Activated CD4-positive, alpha-beta T cell treated with anti-CD3 and anti-CD28 coated beads, Interleukin-2, amount 50 U/mL, for 16 hours (primary cell): ENCODE data around the gene ACE.
"Not testable (repeated sequence)": the region's sequence is repeated elsewhere in the genome, so short reads cannot be mapped to it uniquely, and the experiment has no call there.

Source experiments
- DNase-seq: peaks from one replicate; pipeline ENCODE4 v3.0.0-alpha.2; 2020

Gene ACE

GRCh38 chr17:63445065-63445464 lies 31.8 kb upstream of the ACE start:
- DNase-seq, result no peak

- peak; percentile 18 for DNase-seq
Observed at GRCh38 chr17:63445571-63445953, 31.3 kb upstream of the ACE start.

- DNase-seq, result peak; percentile 59
Observed at GRCh38 chr17:63445954-63446752, 30.7 kb upstream of the ACE start, which contains the start of gene CYB561. Gene CYB561, minus strand, starts transcription at chr17:63446306. Its CDS starts 8,759 bp downstream, at chr17:63437547.

- DNase-seq, result peak; percentile 25
Observed at GRCh38 chr17:63446753-63447470, 29.9 kb upstream of the ACE start.

GRCh38 chr17:63447471-63448009 lies 29.3 kb upstream of the ACE start:
- no peak for DNase-seq

GRCh38 chr17:63448655-63449054 lies 28.2 kb upstream of the ACE start:
- DNase-seq, result no peak

- DNase-seq, result no peak
Observed at GRCh38 chr17:63450551-63450950, 26.3 kb upstream of the ACE start.

- DNase-seq, result no peak
Observed at GRCh38 chr17:63451150-63451549, 25.7 kb upstream of the ACE start.

- no peak for DNase-seq
Observed at GRCh38 chr17:63452046-63452961, 24.6 kb upstream of the ACE start.

- DNase-seq, result no peak
Observed at GRCh38 chr17:63452962-63453551, 23.8 kb upstream of the ACE start.

GRCh38 chr17:63454357-63454756 lies 22.5 kb upstream of the ACE start:
- not testable (repeated sequence) for DNase-seq

GRCh38 chr17:63454915-63455314 lies 21.9 kb upstream of the ACE start:
- no peak for DNase-seq

GRCh38 chr17:63455417-63455816 lies 21.4 kb upstream of the ACE start:
- DNase-seq, result no peak

- DNase-seq, result no peak
Observed at GRCh38 chr17:63458478-63458877, 18.4 kb upstream of the ACE start.

- DNase-seq, result no peak
Observed at GRCh38 chr17:63460018-63460417, 16.8 kb upstream of the ACE start.

GRCh38 chr17:63463771-63464170 lies 13.1 kb upstream of the ACE start:
- no peak for DNase-seq

GRCh38 chr17:63464691-63465236 lies 12.1 kb upstream of the ACE start:
- no peak for DNase-seq

GRCh38 chr17:63468099-63468498 lies 8.8 kb upstream of the ACE start:
- DNase-seq, result not testable (repeated sequence)

- DNase-seq, result no peak
Observed at GRCh38 chr17:63474174-63474573, 2.7 kb upstream of the ACE start.

- no peak for DNase-seq
Observed at GRCh38 chr17:63474586-63475460, 2.0 kb upstream of the ACE start.
